Left lung (tissue), 10 donors: ENCODE results near the gene ATXN10. TPM values are rescaled to one million over a fixed set of nuclear protein-coding genes. Genes with fewer than 3 reads are reported as not detected.

Experiments
- ATAC-seq: fragments of 200-7000 bp; cut with Tn5 transposase; one replicate; pipeline ENCODE4 v1.9.1; 2020; ENCODE audit warnings: moderate library complexity
- DNase-seq, 4 donors: peaks; one replicate each; pipeline ENCODE4 v3.0.0-alpha.2; 2013 to 2020
- H3K27ac ChIP-seq, 2 donors: fragments of 200-600 bp; sonication (generic) in 1 of 2; one replicate each; pipeline versions ENCODE4 v1.5.0 to v1.8.0; 2020 to 2021
- H3K27me3 ChIP-seq, 2 donors: fragments of 200-600 bp; sonication (generic) in 1 of 2; one replicate each; pipeline versions ENCODE4 v1.5.0 to v1.8.0; 2020 to 2021
- H3K36me3 ChIP-seq, 2 donors: fragments of 200-600 bp; sonication (generic) in 1 of 2; one replicate each; pipeline versions ENCODE4 v1.5.0 to v1.8.0; 2020 to 2021
- H3K4me1 ChIP-seq, 2 donors: fragments of 200-600 bp; one replicate each; pipeline ENCODE4 v1.8.0; 2021
- H3K4me3 ChIP-seq, 2 donors: fragments of 200-600 bp; sonication (generic) in 1 of 2; one replicate each; pipeline versions ENCODE4 v1.5.0 to v1.8.0; 2020 to 2021; ENCODE audit warnings: mild to moderate bottlenecking in 1 of 2
- H3K9me3 ChIP-seq, 2 donors: fragments of 200-600 bp; sonication (generic) in 1 of 2; one replicate each; pipeline versions ENCODE4 v1.5.0 to v1.8.0; 2020 to 2021
- CTCF ChIP-seq, 2 donors: fragments of 200-600 bp; sonication (generic) in 1 of 2; IDR thresholded peaks; one replicate each; pipeline versions ENCODE4 v1.5.0 to v1.8.0; 2021; ENCODE audit warnings: antibody characterized with exemption in 2 of 2
- intact Hi-C, 2 donors: fragments of 100-400 bp; cut with DNase I; formaldehyde crosslinking; loops; one replicate each; pipeline versions ENCODE4 v1.11.2 to v1.14.2; 2022
- polyA plus RNA-seq, 6 donors: library from polyadenylated mRNA; unstranded; fragments of 120-200 nt; gene quantifications; one replicate each; pipeline ENCODE4 v1.2.1, GENCODE V29; 2013; ENCODE audit not compliant: insufficient read length in 6 of 6
- total RNA-seq, 2 donors: library from RNA; stranded (reverse); fragmentation: NEBNext Ultra II Directional; extraction: Animal tissue kit (Norgen Biotek cat#: 25700); gene quantifications; one replicate each; pipeline ENCODE4 v1.2.1, GENCODE V29; 2021
- donor health status: DM: no; HTN: yes; CAD: no.
- donor health status: DM: no; HTN: no; CAD: no.

ATXN10 gene
- total and polyA plus RNA-seq, 8 donors = 117 to 281 (median 237) TPM

GRCh38 chr22:45775062-45775461 is 103.4 kb downstream of the ATXN10 start:
- no peaks in the 10 kb centered on the region for H3K4me1 ChIP-seq
- no peak overlapping the region for H3K4me3 ChIP-seq
- TF ChIP-seq CTCF (IDR thresholded peaks at IDR 0.05) = no peak
- no peak for DNase-seq
- no peaks in the 10 kb centered on the region for H3K27me3 ChIP-seq
- intact Hi-C loops = no loop called here
- no peak overlapping the region for H3K27ac ChIP-seq
- H3K9me3 ChIP-seq = no peaks in the 10 kb centered on the region
- peaks cover 0 to 5% of the 10 kb centered on the region in 2 donors for H3K36me3 ChIP-seq
- no peak for ATAC-seq

GRCh38 chr22:45775569-45776312 is 104.1 kb downstream of the ATXN10 start:
- intact Hi-C loops = no loop called here
- H3K27ac ChIP-seq = no peak overlapping the region
- no peak for TF ChIP-seq CTCF (IDR thresholded peaks at IDR 0.05)
- H3K4me1 ChIP-seq = no peaks in the 10 kb centered on the region
- no peak overlapping the region for H3K4me3 ChIP-seq
- H3K27me3 ChIP-seq = no peaks in the 10 kb centered on the region
- H3K36me3 ChIP-seq = peaks cover 0 to under 1% of the 10 kb centered on the region in 2 donors
- H3K9me3 ChIP-seq = no peaks in the 10 kb centered on the region
- no peak for DNase-seq
- ATAC-seq = no peak

GRCh38 chr22:45776313-45776585 is 104.6 kb downstream of the ATXN10 start:
- Histone ChIP-seq H3K27ac (no peak overlapping the region), H3K4me1 (no peaks in the 10 kb centered on the region), H3K9me3 (no peaks in the 10 kb centered on the region), H3K27me3 (no peaks in the 10 kb centered on the region), H3K36me3 (no peaks in the 10 kb centered on the region), H3K4me3 (no peak overlapping the region)
- no peak for ATAC-seq
- intact Hi-C loops = no loop called here
- TF ChIP-seq CTCF (IDR thresholded peaks at IDR 0.05) = no peak
- no peak for DNase-seq

- Histone ChIP-seq H3K36me3 (no peaks in the 10 kb centered on the region), H3K4me3 (no peak overlapping the region), H3K9me3 (no peaks in the 10 kb centered on the region), H3K27me3 (no peaks in the 10 kb centered on the region), H3K4me1 (no peaks in the 10 kb centered on the region), H3K27ac (no peak overlapping the region)
- intact Hi-C loops = no loop called here
- ATAC-seq (peak; percentile 41), DNase-seq (no peak)
- TF ChIP-seq CTCF (IDR thresholded peaks at IDR 0.05) = no peak
Observed at GRCh38 chr22:45777046-45777851, 105.6 kb downstream of the ATXN10 start.

GRCh38 chr22:45777852-45778375 is 106.3 kb downstream of the ATXN10 start:
- Histone ChIP-seq H3K27me3 (no peaks in the 10 kb centered on the region), H3K4me1 (no peaks in the 10 kb centered on the region), H3K27ac (no peak overlapping the region), H3K9me3 (no peaks in the 10 kb centered on the region), H3K36me3 (no peaks in the 10 kb centered on the region), H3K4me3 (no peak overlapping the region)
- TF ChIP-seq CTCF (IDR thresholded peaks at IDR 0.05) = no peak
- DNase-seq (no peak), ATAC-seq (no peak)
- intact Hi-C loops = no loop called here
